GM23248 (cell line): ENCODE results near the gene MSRB3.

ENCODE experiments used
- EZH2 ChIP-seq: fragments of 200-600 bp; sonication (generic); IDR thresholded peaks from 2 replicates; pipeline ENCODE4 v1.6.1; 2018; ENCODE audit warnings: antibody characterized with exemption, mild to moderate bottlenecking; ENCODE audit not compliant: insufficient read depth, poor library complexity, severe bottlenecking
- EZH2phosphoT487 ChIP-seq: fragments of 200-600 bp; sonication (generic); IDR thresholded peaks from 2 replicates; pipeline ENCODE4 v1.6.1; 2018; ENCODE audit warnings: antibody characterized with exemption, moderate library complexity, mild to moderate bottlenecking, low read depth; ENCODE audit not compliant: insufficient read depth

GRCh38 chr12:65252515-65252914 lies 26.0 kb upstream of the MSRB3 start:
- TF ChIP-seq EZH2 (no peak), EZH2phosphoT487 (no peak)
